Type B pancreatic cell (in vitro differentiated cells): ENCODE measurements around the gene PROCA1. TPM values are rescaled to one million over a fixed set of nuclear protein-coding genes. Genes with fewer than 3 reads are reported as not detected.

Source experiments
- DNase-seq: peaks from one replicate; pipeline ENCODE4 v3.0.0; 2021; ENCODE audit warnings: mixed read lengths; ENCODE audit not compliant: unreplicated experiment; ENCODE audit errors: extremely low spot score
- H3K27ac Mint-ChIP-seq: 2 replicates; pipeline ENCODE4 v1.8.0; 2021; ENCODE audit warnings: mild to moderate bottlenecking, mixed read lengths
- H3K27me3 Mint-ChIP-seq: 2 replicates; pipeline ENCODE4 v1.8.0; 2021; ENCODE audit warnings: mixed read lengths
- H3K36me3 Mint-ChIP-seq: 2 replicates; pipeline ENCODE4 v1.8.0; 2021; ENCODE audit warnings: mixed read lengths
- H3K4me1 Mint-ChIP-seq: one replicate; pipeline ENCODE4 v1.8.0; 2021; ENCODE audit warnings: mixed read lengths; ENCODE audit not compliant: unreplicated experiment
- H3K4me3 Mint-ChIP-seq: 2 replicates; pipeline ENCODE4 v1.8.0; 2021; ENCODE audit warnings: mild to moderate bottlenecking, mixed read lengths
- H3K9me3 Mint-ChIP-seq: 2 replicates; pipeline ENCODE4 v1.8.0; 2021; ENCODE audit warnings: mixed read lengths
- CTCF ChIP-seq: fragments of 200-600 bp; sonication (generic); conservative IDR thresholded peaks from 2 replicates; pipeline ENCODE4 v1.5.0; 2021; ENCODE audit warnings: antibody characterized with exemption, mild to moderate bottlenecking
- total RNA-seq: library from RNA; stranded (reverse); gene quantifications from 2 replicates; pipeline ENCODE4 v1.2.1, GENCODE V29; 2021; ENCODE audit warnings: low replicate concordance

The PROCA1 gene
- total RNA-seq, 1 donor from 2014 or later, result 9.2 TPM

GRCh38 chr17:28748852-28749515 is 37.3 kb upstream of the PROCA1 start:
- Mint-ChIP-seq H3K27ac (peak overlapping the region; percentile 98), H3K27me3 (no peaks in the 10 kb centered on the region), H3K4me1 (peaks cover 6% of the 10 kb centered on the region), H3K36me3 (peaks cover 13% of the 10 kb centered on the region), H3K4me3 (peak overlapping the region; percentile 54), H3K9me3 (no peaks in the 10 kb centered on the region)
- TF ChIP-seq CTCF, result no peak
- DNase-seq, result no peak

DNA sequence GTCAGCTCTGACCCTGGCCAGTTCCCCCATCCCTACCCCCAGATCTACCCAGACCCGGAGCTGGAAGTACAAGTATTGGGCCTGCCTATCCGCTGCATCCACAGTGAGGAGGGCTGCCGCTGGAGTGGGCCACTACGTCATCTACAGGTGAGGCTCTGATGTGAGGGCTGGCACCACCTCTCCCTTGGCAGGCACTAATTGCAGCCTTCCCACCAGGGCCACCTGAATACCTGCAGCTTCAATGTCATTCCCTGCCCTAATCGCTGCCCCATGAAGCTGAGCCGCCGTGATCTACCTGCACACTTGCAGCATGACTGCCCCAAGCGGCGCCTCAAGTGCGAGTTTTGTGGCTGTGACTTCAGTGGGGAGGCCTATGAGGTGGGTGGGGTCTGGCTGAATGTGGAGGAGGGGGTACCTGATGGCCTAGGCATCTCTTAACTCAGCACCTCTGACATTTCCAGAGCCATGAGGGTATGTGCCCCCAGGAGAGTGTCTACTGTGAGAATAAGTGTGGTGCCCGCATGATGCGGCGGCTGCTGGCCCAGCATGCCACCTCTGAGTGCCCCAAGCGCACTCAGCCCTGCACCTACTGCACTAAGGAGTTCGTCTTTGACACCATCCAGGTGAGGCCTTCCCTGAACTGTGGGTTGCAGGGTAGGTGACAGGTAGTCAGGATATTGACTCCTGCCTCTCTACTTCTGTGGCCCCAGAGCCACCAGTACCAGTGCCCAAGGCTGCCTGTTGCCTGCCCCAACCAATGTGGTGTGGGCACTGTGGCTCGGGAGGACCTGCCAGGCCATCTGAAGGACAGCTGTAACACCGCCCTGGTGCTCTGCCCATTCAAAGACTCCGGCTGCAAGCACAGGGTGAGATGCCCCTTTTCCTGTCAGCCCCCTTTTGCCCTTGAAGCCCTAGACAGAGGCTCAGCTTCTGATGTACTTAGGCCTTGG is 36.4 kb upstream of the PROCA1 start:
- Mint-ChIP-seq H3K4me1 (peaks cover 6% of the 10 kb centered on the region), H3K36me3 (peaks cover 13% of the 10 kb centered on the region), H3K9me3 (no peaks in the 10 kb centered on the region), H3K27me3 (no peaks in the 10 kb centered on the region), H3K4me3 (peak overlapping the region; percentile 95), H3K27ac (peak overlapping the region; percentile 98)
- TF ChIP-seq CTCF, result no peak
- no peak for DNase-seq

DNA sequence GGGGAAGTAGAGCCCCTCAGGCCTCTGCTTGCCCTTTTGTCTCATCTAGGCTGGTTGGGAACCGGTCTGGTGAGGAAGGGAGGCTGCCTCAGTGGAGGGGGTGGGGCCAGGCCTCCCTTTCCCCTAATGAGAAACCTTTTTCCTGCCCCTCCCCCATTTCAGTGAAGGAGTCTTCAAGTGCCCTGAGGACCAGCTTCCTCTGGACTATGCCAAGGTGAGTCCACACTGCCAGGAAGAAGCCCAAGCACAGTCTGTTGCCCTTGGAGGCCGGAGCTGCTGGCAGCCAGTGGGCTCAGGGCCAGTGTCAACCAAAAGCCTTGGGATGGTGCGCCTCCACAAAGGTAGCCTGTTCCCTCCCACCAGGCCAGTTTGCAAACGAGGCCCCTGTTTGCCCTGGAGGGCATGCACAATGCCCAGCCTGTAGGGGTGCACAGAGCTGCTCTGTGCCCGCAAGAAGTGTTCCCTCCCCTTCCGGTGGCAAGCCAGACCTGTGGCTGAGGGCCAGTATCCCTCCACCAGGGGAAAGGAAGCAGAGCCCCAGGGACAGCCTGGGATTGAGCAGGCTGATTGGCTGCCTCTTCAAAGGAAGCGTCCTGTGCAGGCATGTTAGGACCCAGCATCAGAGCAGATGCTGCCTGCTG is 35.5 kb upstream of the PROCA1 start:
- TF ChIP-seq CTCF, result no peak
- no peaks in the 10 kb centered on the region for H3K27me3 Mint-ChIP-seq
- H3K4me3 Mint-ChIP-seq, result peak overlapping the region; percentile 95
- peak overlapping the region; percentile 98 for H3K27ac Mint-ChIP-seq
- DNase-seq, result no peak
- peaks cover 10% of the 10 kb centered on the region for H3K36me3 Mint-ChIP-seq
- H3K9me3 Mint-ChIP-seq, result no peaks in the 10 kb centered on the region
- peaks cover 6% of the 10 kb centered on the region for H3K4me1 Mint-ChIP-seq

- Mint-ChIP-seq H3K36me3 (peaks cover 9% of the 10 kb centered on the region), H3K27me3 (no peaks in the 10 kb centered on the region), H3K4me1 (peaks cover 6% of the 10 kb centered on the region), H3K27ac (peak overlapping the region; percentile 98), H3K4me3 (peak overlapping the region; percentile 95), H3K9me3 (no peaks in the 10 kb centered on the region)
- DNase-seq, result no peak
- no peak for TF ChIP-seq CTCF
These were observed 34.9 kb upstream of the PROCA1 start for GRCh38 chr17:28746611-28747050.

DNA sequence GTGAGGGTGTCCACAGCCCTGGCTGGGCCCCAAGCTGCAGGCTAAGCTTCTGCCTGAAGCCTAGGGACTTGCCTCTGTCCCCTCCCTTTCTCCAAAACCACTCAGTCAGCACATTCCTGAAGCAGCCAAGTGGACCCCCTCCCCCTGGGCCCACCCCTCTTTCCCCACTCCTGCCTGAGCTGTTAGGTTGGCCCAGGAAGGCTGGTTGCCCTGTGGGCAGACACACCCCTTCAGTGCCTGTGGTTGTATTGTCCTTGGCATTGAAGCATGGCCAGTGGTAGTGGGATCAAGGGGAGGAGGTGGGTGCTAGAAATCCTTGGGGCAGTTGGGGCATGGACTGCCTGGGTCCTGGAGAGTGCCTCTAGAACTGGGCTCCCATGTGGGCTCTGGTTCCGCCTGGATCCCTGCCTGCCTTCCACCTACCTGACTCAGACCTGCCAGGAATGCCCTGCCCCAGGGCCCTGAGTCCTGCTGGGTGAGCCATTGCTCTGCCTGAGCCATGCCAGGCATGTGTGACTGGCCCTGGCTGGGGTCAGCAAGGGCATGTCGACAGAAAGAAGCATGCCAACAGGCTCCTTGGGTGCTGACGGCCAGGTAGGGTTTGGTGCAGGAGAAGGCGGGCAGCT is 34.2 kb upstream of the PROCA1 start:
- TF ChIP-seq CTCF, result no peak
- Mint-ChIP-seq H3K27me3 (no peaks in the 10 kb centered on the region), H3K36me3 (peaks cover 9% of the 10 kb centered on the region), H3K4me1 (peaks cover 6% of the 10 kb centered on the region), H3K4me3 (peak overlapping the region; percentile 95), H3K27ac (peak overlapping the region; percentile 98), H3K9me3 (no peaks in the 10 kb centered on the region)
- no peak for DNase-seq
